GM13976 (cell line): ENCODE data around the gene NFIC.
"Not testable (repeated sequence)": the region's sequence is repeated elsewhere in the genome, so short reads cannot be mapped to it uniquely, and the experiment has no call there.

Experiments used
- DNase-seq: peaks from one replicate; pipeline ENCODE4 v3.0.0; 2012; ENCODE audit warnings: low spot score
- CTCF ChIP-seq: IDR thresholded peaks from 2 replicates; pipeline ENCODE4 v1.5.1; 2012; ENCODE audit warnings: borderline replicate concordance, mild to moderate bottlenecking; ENCODE audit not compliant: insufficient read depth; ENCODE audit errors: extremely low read depth, missing control alignments, control extremely low read depth
- in situ Hi-C: fragments of 300-500 bp; cut with MboI; formaldehyde crosslinking; loops from one replicate; pipeline ENCODE4 v1.12.0; 2022; ENCODE audit warnings: low sequenced_read_pairs, mixed read lengths, inconsistent platforms; ENCODE audit not compliant: unreplicated experiment

The NFIC gene

GRCh38 chr19:3330047-3330446, 36.3 kb upstream of the NFIC start:
- in situ Hi-C loops: no loop called here
- no peak for DNase-seq
- no peak for TF ChIP-seq CTCF

- in situ Hi-C loops: not testable (repeated sequence)
These were observed 34.2 kb upstream of the NFIC start for GRCh38 chr19:3332232-3332631.

GRCh38 chr19:3333020-3333583, 33.3 kb upstream of the NFIC start:
- DNase-seq: no peak
- no peak for TF ChIP-seq CTCF
- in situ Hi-C loops: no loop called here

More at GRCh38 chr19:3332232-3332631, 34.2 kb upstream of the NFIC start:
- DNase-seq: not testable (repeated sequence)

- TF ChIP-seq CTCF: no peak
- DNase-seq: no peak
- in situ Hi-C loops: no loop called here
These were observed 32.7 kb upstream of the NFIC start for GRCh38 chr19:3333662-3334061.

GRCh38 chr19:3334749-3335430, 31.5 kb upstream of the NFIC start:
- DNase-seq, in situ Hi-C loops: not testable (repeated sequence)

- in situ Hi-C loops: no loop called here
- DNase-seq: no peak
- no peak for TF ChIP-seq CTCF
These were observed 30.7 kb upstream of the NFIC start for GRCh38 chr19:3335431-3336350.

GRCh38 chr19:3336351-3336679, 30.1 kb upstream of the NFIC start:
- no peak for DNase-seq
- TF ChIP-seq CTCF: no peak
- in situ Hi-C loops: no loop called here
